H1 (cell line): ENCODE results near the gene GUCY1A1. TPM values are rescaled to one million over a fixed set of nuclear protein-coding genes. Genes with fewer than 3 reads are reported as not detected.

Experiments
- CTCF ChIA-PET: fragments of 300-600 bp; sonication (Branson Sonifier 250); formaldehyde crosslinking; loops from one replicate; lab custom pipeline; 2021; ENCODE audit not compliant: partially characterized antibody; lab: Charles Lee
- POLR2A ChIA-PET: fragments of 300-600 bp; sonication (Branson Sonifier 250); formaldehyde crosslinking; loops from one replicate; lab custom pipeline; 2021; ENCODE audit warnings: inconsistent platforms; ENCODE audit not compliant: partially characterized antibody; lab: Charles Lee
- DNase-seq, 2 experiments: peaks; one replicate each; pipeline versions ENCODE4 v3.0.0 to v3.0.0-alpha.2; 2010 to 2022; ENCODE audit warnings: low spot score in 2 of 2, low read depth in 1 of 2, mixed read lengths in 1 of 2
- FAIRE-seq: peaks from 2 replicates; lab custom pipeline; 2011; peaks lifted over from hg19 to GRCh38; lab: Jason Lieb, UNC
- H2AFZ ChIP-seq: 2 replicates; pipeline ENCODE4 v1.8.1; 2012; ENCODE audit warnings: low read length, inconsistent platforms
- H2AK5ac ChIP-seq: 2 replicates; pipeline ENCODE4 v1.6.1; 2013; ENCODE audit warnings: low read depth, low read length
- H2BK120ac ChIP-seq: replicated peaks from 2 replicates; pipeline ENCODE3; 2013; ENCODE audit warnings: low read depth, low read length, inconsistent platforms
- H2BK12ac ChIP-seq: 2 replicates; pipeline ENCODE4 v1.6.1; 2013; ENCODE audit warnings: low read depth, low read length
- H2BK15ac ChIP-seq: 2 replicates; pipeline ENCODE4 v1.6.1; 2013; ENCODE audit warnings: low read length
- H2BK20ac ChIP-seq: 2 replicates; pipeline ENCODE4 v1.6.1; 2013; ENCODE audit warnings: low read length
- H2BK5ac ChIP-seq: 2 replicates; pipeline ENCODE4 v1.6.1; 2013; ENCODE audit warnings: low read depth, low read length
- H3K14ac ChIP-seq: 2 replicates; pipeline ENCODE4 v1.6.1; 2013; ENCODE audit warnings: inconsistent platforms; ENCODE audit not compliant: insufficient read length
- H3K18ac ChIP-seq: 2 replicates; pipeline ENCODE4 v1.6.1; 2013; ENCODE audit warnings: low read length; ENCODE audit errors: extremely low read depth
- H3K23ac ChIP-seq: 2 replicates; pipeline ENCODE4 v1.6.1; 2013; ENCODE audit warnings: inconsistent platforms; ENCODE audit not compliant: insufficient read length
- H3K23me2 ChIP-seq: 2 replicates; pipeline ENCODE4 v1.6.1; 2013; ENCODE audit warnings: low read depth, low read length
- H3K27ac ChIP-seq: 2 replicates; pipeline ENCODE4 v1.6.1; 2011; ENCODE audit warnings: low read depth, low read length, inconsistent platforms
- H3K27me3 ChIP-seq, 4 experiments: replicated peaks in 1 of 4; 1 replicate in 1 of 4; 2 replicates in 3 of 4; pipeline versions ENCODE4 v1.6.1 to v1.8.1; 2011 to 2013; ENCODE audit warnings: low read length in 3 of 4, mild to moderate bottlenecking in 3 of 4, inconsistent platforms in 2 of 4, mixed read lengths in 2 of 4, moderate library complexity in 1 of 4; ENCODE audit not compliant: control insufficient read depth in 3 of 4, insufficient read depth in 3 of 4; ENCODE audit errors: extremely low read depth in 1 of 4
- H3K36me3 ChIP-seq, 4 experiments: 2 replicates each; pipeline versions ENCODE4 v1.6.1 to v1.8.1; 2011 to 2013; ENCODE audit warnings: mild to moderate bottlenecking in 4 of 4, low read length in 3 of 4, moderate library complexity in 2 of 4, control low read depth in 1 of 4, inconsistent platforms in 1 of 4; ENCODE audit not compliant: insufficient read depth in 4 of 4, control insufficient read depth in 2 of 4
- H3K4ac ChIP-seq: replicated peaks from 2 replicates; pipeline ENCODE3; 2013; ENCODE audit warnings: low read length, low read depth, mixed read lengths, inconsistent platforms; ENCODE audit not compliant: insufficient read length
- H3K4me1 ChIP-seq, 4 experiments: replicated peaks in 1 of 4; 1 replicate in 1 of 4; 2 replicates in 3 of 4; pipeline versions ENCODE4 v1.6.1 to v1.8.1; 2011 to 2013; ENCODE audit warnings: low read length in 3 of 4, inconsistent platforms in 2 of 4, mixed read lengths in 1 of 4; ENCODE audit not compliant: insufficient read depth in 4 of 4, control insufficient read depth in 3 of 4
- H3K4me2 ChIP-seq, 2 experiments: 2 replicates each; pipeline versions ENCODE4 v1.6.1 to v1.8.1; 2011 to 2013; ENCODE audit warnings: low read depth in 2 of 2, low read length in 2 of 2, control low read depth in 1 of 2, inconsistent platforms in 1 of 2, mild to moderate bottlenecking in 1 of 2; ENCODE audit not compliant: insufficient read depth in 1 of 2
- H3K4me3 ChIP-seq, 4 experiments: fragments of 200-600, 300-600 bp in 1 of 4; sonication (generic), shearing (Covaris generic), sonication (Bioruptor Twin) in 1 of 4; 2 replicates each; pipeline versions ENCODE4 v1.5.1 to v1.8.1; 2011 to 2016; ENCODE audit warnings: low read length in 4 of 4, low read depth in 3 of 4, control low read depth in 2 of 4, inconsistent platforms in 2 of 4, mild to moderate bottlenecking in 2 of 4, mixed read lengths in 1 of 4, moderate library complexity in 1 of 4; ENCODE audit not compliant: insufficient read depth in 2 of 4; ENCODE audit errors: extremely low read depth in 1 of 4
- H3K56ac ChIP-seq: replicated peaks from 2 replicates; pipeline ENCODE3; 2013; ENCODE audit warnings: low read depth, mild to moderate bottlenecking, mixed read lengths, low read length, inconsistent platforms; ENCODE audit not compliant: insufficient read length
- H3K79me1 ChIP-seq: 2 replicates; pipeline ENCODE4 v1.6.1; 2013; ENCODE audit warnings: low read depth, low read length, control low read depth
- H3K79me2 ChIP-seq, 2 experiments: 2 replicates each; pipeline versions ENCODE4 v1.6.1 to v1.8.1; 2012 to 2013; ENCODE audit warnings: low read length in 2 of 2, mild to moderate bottlenecking in 2 of 2, inconsistent platforms in 1 of 2; ENCODE audit not compliant: insufficient read depth in 2 of 2, control insufficient read depth in 1 of 2
- H3K9ac ChIP-seq, 4 experiments: replicated peaks in 1 of 4; 1 replicate in 1 of 4; 2 replicates in 3 of 4; pipeline versions ENCODE4 v1.6.1 to v1.8.1; 2011 to 2013; ENCODE audit warnings: low read depth in 3 of 4, low read length in 3 of 4, control low read depth in 2 of 4, mild to moderate bottlenecking in 2 of 4, moderate library complexity in 2 of 4, inconsistent platforms in 1 of 4; ENCODE audit errors: extremely low read depth in 1 of 4
- H3K9me3 ChIP-seq, 2 experiments: 2 replicates each; pipeline versions ENCODE4 v1.6.1 to v1.8.1; 2012 to 2013; ENCODE audit warnings: mild to moderate bottlenecking in 2 of 2, moderate library complexity in 2 of 2, control low read depth in 1 of 2, inconsistent platforms in 1 of 2, low read depth in 1 of 2, low read length in 1 of 2, mixed read lengths in 1 of 2; ENCODE audit not compliant: insufficient read depth in 2 of 2
- H4K20me1 ChIP-seq, 2 experiments: replicated peaks in 1 of 2; 2 replicates each; pipeline versions ENCODE3 to v1.8.1; 2011 to 2013; ENCODE audit warnings: inconsistent platforms in 2 of 2, low read length in 2 of 2, mild to moderate bottlenecking in 1 of 2; ENCODE audit not compliant: insufficient read depth in 2 of 2, control insufficient read depth in 1 of 2
- H4K5ac ChIP-seq: 2 replicates; pipeline ENCODE4 v1.6.1; 2013; ENCODE audit warnings: low read length, low read depth, mixed read lengths, inconsistent platforms; ENCODE audit not compliant: insufficient read length
- H4K8ac ChIP-seq: 2 replicates; pipeline ENCODE4 v1.8.0; 2013; ENCODE audit warnings: mild to moderate bottlenecking, moderate library complexity, low read length, inconsistent platforms; ENCODE audit not compliant: insufficient read depth; ENCODE audit errors: extremely low read depth
- H4K91ac ChIP-seq: replicated peaks from 2 replicates; pipeline ENCODE3; 2013; ENCODE audit warnings: low read length, mixed read lengths, inconsistent platforms; ENCODE audit not compliant: insufficient read length
- BRCA1 ChIP-seq: IDR thresholded peaks from 2 replicates; pipeline ENCODE4 v1.6.1; 2012; ENCODE audit warnings: low read depth, low read length, improper control_type of control experiment
- CHD1 ChIP-seq: IDR thresholded peaks from 2 replicates; pipeline ENCODE4 v1.6.1; 2012; ENCODE audit warnings: low read depth, low read length, improper control_type of control experiment
- CREB1 ChIP-seq: IDR thresholded peaks from 2 replicates; pipeline ENCODE4 v1.6.1; 2012; ENCODE audit warnings: inconsistent platforms
- EP300 ChIP-seq, 2 experiments: IDR thresholded peaks; 1 replicate in 1 of 2; 2 replicates in 1 of 2; pipeline ENCODE4 v1.6.1; 2011 to 2012; ENCODE audit warnings: low read depth in 2 of 2, low read length in 2 of 2, mild to moderate bottlenecking in 2 of 2, borderline replicate concordance in 1 of 2, inconsistent platforms in 1 of 2, moderate library complexity in 1 of 2
- EZH2 ChIP-seq: fragments of 200-600 bp; sonication (generic); IDR thresholded peaks from 2 replicates; pipeline ENCODE4 v1.7.1; 2012; ENCODE audit warnings: low read depth, mild to moderate bottlenecking, moderate library complexity, low read length, inconsistent platforms; ENCODE audit not compliant: severe bottlenecking
- JUND ChIP-seq: IDR thresholded peaks from 2 replicates; pipeline ENCODE4 v1.6.1; 2011; ENCODE audit warnings: mild to moderate bottlenecking, improper control_type of control experiment, low read length
- SIX5 ChIP-seq: IDR thresholded peaks from 2 replicates; pipeline ENCODE4 v1.6.1; 2011; ENCODE audit warnings: mild to moderate bottlenecking, low read depth, low read length
- TAF7 ChIP-seq: optimal IDR thresholded peaks from 2 replicates; pipeline ENCODE3; 2011; ENCODE audit warnings: low read depth, mild to moderate bottlenecking, inconsistent platforms, low read length, moderate library complexity, borderline replicate concordance
- TBP ChIP-seq: IDR thresholded peaks from 2 replicates; pipeline ENCODE4 v1.6.1; 2011; ENCODE audit warnings: low read depth, low read length, improper control_type of control experiment
- YY1 ChIP-seq: IDR thresholded peaks from 2 replicates; pipeline ENCODE4 v1.6.1; 2011; ENCODE audit warnings: low read depth, mild to moderate bottlenecking, low read length
- polyA plus RNA-seq, 7 experiments: library from polyadenylated mRNA; depleted of rRNA in 3 of 7; stranded (reverse) in 5 of 7; unstranded in 2 of 7; fragments of >200 nt in 5 of 7; fragments of 200-250 nt in 2 of 7; gene quantifications; 1 replicate in 5 of 7; 2 replicates in 1 of 7; 4 replicates in 1 of 7; pipeline versions ENCODE4 v1.2.1 to v1.2.3, GENCODE V29; 2011 to 2013; ENCODE audit warnings: missing spikeins in 2 of 7, mixed read lengths in 2 of 7
- total RNA-seq: library from RNA; stranded (reverse); fragmentation: NEBNext Ultra II Directional; extraction: Animal tissue kit (Norgen Biotek cat#: 25700); gene quantifications from 2 replicates; pipeline ENCODE4 v1.2.1, GENCODE V29; 2021
- TF ChIP-seq, protein P1 (sequence below): IDR thresholded peaks from 2 replicates; pipeline ENCODE4 v1.6.1; 2011; ENCODE audit warnings: low read length, improper control_type of control experiment
- TF ChIP-seq, protein P2 (sequence below): IDR thresholded peaks from 2 replicates; pipeline ENCODE4 v1.6.1; 2012; ENCODE audit warnings: inconsistent platforms

GUCY1A1 gene
- total and polyA plus RNA-seq, 2 of the 8 experiments (the other 6 are each of a cell fraction or from before 2014, with no cell fraction given), result not detected

DNA sequence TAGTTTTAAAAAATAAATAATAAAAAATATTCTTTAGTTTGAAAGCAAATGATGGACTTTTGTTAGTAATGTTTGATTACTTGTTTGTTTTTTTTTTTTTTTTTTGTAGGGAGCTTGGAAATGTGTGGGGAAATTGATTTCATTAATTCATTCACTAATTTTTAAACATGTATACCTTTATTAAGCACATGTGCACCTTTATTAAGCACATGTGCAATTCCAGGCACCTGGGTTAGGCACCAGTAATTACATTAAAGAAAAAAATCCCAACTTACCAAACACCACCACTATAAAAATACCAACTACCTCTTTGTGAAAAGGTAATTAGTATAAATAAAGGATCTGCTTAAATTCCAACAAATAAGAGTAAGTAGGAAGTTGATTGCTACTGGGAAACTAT is 101.7 kb downstream of the GUCY1A1 start:
- no peaks in the 10 kb centered on the region for H3K79me2 ChIP-seq
- no peak overlapping the region for H2BK15ac ChIP-seq
- FAIRE-seq (no peak), DNase-seq (no peak)
- H4K5ac ChIP-seq, result no peak overlapping the region
- H4K8ac ChIP-seq, result no peak overlapping the region
- H2BK120ac ChIP-seq, result no peak overlapping the region
- no peak overlapping the region for H3K23ac ChIP-seq
- no peak overlapping the region for H3K18ac ChIP-seq
- no peaks in the 10 kb centered on the region for H3K23me2 ChIP-seq
- H3K79me1 ChIP-seq, result no peaks in the 10 kb centered on the region
- H3K56ac ChIP-seq, result no peak overlapping the region
- H4K20me1 ChIP-seq, result no peaks in the 10 kb centered on the region
- H3K9me3 ChIP-seq, result no peaks in the 10 kb centered on the region
- H3K9ac ChIP-seq, result no peak overlapping the region
- H3K4me2 ChIP-seq, result no peak overlapping the region
- no peak overlapping the region for H2BK5ac ChIP-seq
- H3K4ac ChIP-seq, result no peak overlapping the region
- H3K4me3 ChIP-seq, result no peak overlapping the region
- H3K27me3 ChIP-seq, result no peaks in the 10 kb centered on the region
- no peak overlapping the region for H2AK5ac ChIP-seq
- no peak overlapping the region for H2AFZ ChIP-seq
- H3K36me3 ChIP-seq, result no peaks in the 10 kb centered on the region
- no peak for TF ChIP-seq EP300 (IDR thresholded peaks at IDR 0.05; ENCODE audit: borderline replicate concordance in 1 of 2, low read depth in 2 of 2, low read length in 2 of 2)
- TF ChIP-seq, protein P1, sequence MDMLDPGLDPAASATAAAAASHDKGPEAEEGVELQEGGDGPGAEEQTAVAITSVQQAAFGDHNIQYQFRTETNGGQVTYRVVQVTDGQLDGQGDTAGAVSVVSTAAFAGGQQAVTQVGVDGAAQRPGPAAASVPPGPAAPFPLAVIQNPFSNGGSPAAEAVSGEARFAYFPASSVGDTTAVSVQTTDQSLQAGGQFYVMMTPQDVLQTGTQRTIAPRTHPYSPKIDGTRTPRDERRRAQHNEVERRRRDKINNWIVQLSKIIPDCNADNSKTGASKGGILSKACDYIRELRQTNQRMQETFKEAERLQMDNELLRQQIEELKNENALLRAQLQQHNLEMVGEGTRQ, result no peak
- no peak for TF ChIP-seq YY1
- no peak for TF ChIP-seq TAF7
- TF ChIP-seq BRCA1, result no peak
- TF ChIP-seq CREB1, result no peak
- no peak for TF ChIP-seq TBP
- TF ChIP-seq EZH2, result no peak
- no peak for TF ChIP-seq CHD1
- TF ChIP-seq JUND, result no peak
- TF ChIP-seq, protein P2, sequence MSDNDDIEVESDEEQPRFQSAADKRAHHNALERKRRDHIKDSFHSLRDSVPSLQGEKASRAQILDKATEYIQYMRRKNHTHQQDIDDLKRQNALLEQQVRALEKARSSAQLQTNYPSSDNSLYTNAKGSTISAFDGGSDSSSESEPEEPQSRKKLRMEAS, result no peak
- TF ChIP-seq SIX5, result no peak
- H3K14ac ChIP-seq, result no peak overlapping the region
- POLR2A ChIA-PET, result no interaction called here
- CTCF ChIA-PET, result interaction anchor here (0.7 kb wide), 1 partner anchor 19 kb away, joined by 3 read pairs; no protein-coding TSS in a partner anchor
- H3K4me1 ChIP-seq, result no peaks in the 10 kb centered on the region
- H2BK20ac ChIP-seq, result no peak overlapping the region
- no peak overlapping the region for H4K91ac ChIP-seq
- no peak overlapping the region for H2BK12ac ChIP-seq
- no peak overlapping the region for H3K27ac ChIP-seq
